HL-60 (cell line): Measurements from ENCODE around the gene RAF1.

Source experiments
- GABPA ChIP-seq: IDR thresholded peaks from 2 replicates; pipeline ENCODE4 v1.6.1; 2012; ENCODE audit warnings: low read depth
- POLR2AphosphoS5 ChIP-seq: IDR thresholded peaks from 2 replicates; pipeline ENCODE4 v1.6.1; 2012; ENCODE audit warnings: low read depth
- SPI1 ChIP-seq: IDR thresholded peaks from 2 replicates; pipeline ENCODE4 v1.6.1; 2012; ENCODE audit warnings: low read depth, mild to moderate bottlenecking, borderline replicate concordance
- TF ChIP-seq, protein P1 (sequence below): IDR thresholded peaks from one replicate; pipeline ENCODE4 v1.5.1; 2011; ENCODE audit warnings: low read length, control low read depth, inconsistent platforms; ENCODE audit not compliant: insufficient read depth

- TF ChIP-seq GABPA = no peak
- TF ChIP-seq, protein P1, sequence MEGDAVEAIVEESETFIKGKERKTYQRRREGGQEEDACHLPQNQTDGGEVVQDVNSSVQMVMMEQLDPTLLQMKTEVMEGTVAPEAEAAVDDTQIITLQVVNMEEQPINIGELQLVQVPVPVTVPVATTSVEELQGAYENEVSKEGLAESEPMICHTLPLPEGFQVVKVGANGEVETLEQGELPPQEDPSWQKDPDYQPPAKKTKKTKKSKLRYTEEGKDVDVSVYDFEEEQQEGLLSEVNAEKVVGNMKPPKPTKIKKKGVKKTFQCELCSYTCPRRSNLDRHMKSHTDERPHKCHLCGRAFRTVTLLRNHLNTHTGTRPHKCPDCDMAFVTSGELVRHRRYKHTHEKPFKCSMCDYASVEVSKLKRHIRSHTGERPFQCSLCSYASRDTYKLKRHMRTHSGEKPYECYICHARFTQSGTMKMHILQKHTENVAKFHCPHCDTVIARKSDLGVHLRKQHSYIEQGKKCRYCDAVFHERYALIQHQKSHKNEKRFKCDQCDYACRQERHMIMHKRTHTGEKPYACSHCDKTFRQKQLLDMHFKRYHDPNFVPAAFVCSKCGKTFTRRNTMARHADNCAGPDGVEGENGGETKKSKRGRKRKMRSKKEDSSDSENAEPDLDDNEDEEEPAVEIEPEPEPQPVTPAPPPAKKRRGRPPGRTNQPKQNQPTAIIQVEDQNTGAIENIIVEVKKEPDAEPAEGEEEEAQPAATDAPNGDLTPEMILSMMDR = no peak
- no peak for TF ChIP-seq POLR2AphosphoS5
- no peak for TF ChIP-seq SPI1
Observed at GRCh38 chr3:12620729-12621128, 43.2 kb downstream of the RAF1 start.
